HG03139 (cell line): Measurements from ENCODE around the gene KATNB1.
A peak's percentile ranks its signal among the peaks of the same experiment; 100 is the strongest.
"Not testable (repeated sequence)": the region's sequence is repeated elsewhere in the genome, so short reads cannot be mapped to it uniquely, and the experiment has no call there.

Experiments
- ATAC-seq: cut with Tn5 transposase; IDR thresholded peaks from one replicate; pipeline ENCODE4 v1.9.1; 2021; ENCODE audit not compliant: unreplicated experiment

The KATNB1 gene

DNA sequence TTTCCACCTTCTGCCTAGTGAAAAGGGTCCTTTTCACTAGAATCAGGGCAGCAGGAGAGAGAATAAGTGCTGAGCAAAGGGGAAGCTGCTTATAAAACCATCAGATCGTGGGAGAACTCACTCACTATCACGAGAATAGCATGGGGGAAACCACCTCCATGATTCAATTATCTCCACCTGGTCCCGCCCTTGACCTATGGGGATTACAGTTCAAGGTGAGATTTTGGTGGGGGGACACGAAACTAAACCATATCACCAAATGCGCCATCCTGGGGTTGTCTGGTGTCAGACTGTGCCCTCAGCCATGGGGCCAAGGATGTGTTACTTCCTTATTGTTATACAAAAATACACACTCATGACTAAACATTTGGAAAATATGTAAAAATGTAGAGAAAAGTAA, 10.4 kb upstream of the KATNB1 start:
- ATAC-seq: no peak

GRCh38 chr16:57725554-57725953, 10.0 kb upstream of the KATNB1 start:
- no peak for ATAC-seq

DNA sequence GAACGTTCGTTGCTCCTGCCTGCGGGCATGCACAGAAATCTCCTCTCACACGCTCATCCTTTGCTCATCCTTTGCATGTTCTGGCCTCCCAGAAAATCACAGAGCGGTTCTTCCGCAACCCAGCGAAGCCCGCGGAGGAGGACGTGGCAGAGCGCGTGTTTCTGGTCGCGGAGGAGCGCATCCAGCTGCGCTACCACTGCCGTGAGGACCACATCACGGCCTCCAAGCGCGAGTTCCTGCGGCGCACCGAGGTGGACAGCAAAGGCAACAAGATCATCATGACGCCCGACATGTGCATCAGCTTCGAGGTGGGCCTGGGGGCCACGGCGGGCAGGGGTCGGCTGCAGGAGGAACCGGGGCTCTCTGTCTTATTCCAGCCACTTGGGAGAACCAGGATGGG, 9.6 kb upstream of the KATNB1 start:
- no peak for ATAC-seq

GRCh38 chr16:57726433-57726947, 9.1 kb upstream of the KATNB1 start:
- ATAC-seq: no peak

- ATAC-seq: no peak
These were observed 8.0 kb upstream of the KATNB1 start for GRCh38 chr16:57727610-57728009.

GRCh38 chr16:57728336-57729181, 7.0 kb upstream of the KATNB1 start:
- ATAC-seq: no peak

- no peak for ATAC-seq
These were observed 6.4 kb upstream of the KATNB1 start for GRCh38 chr16:57729182-57729484.

GRCh38 chr16:57729852-57730251, 5.7 kb upstream of the KATNB1 start:
- not testable (repeated sequence) for ATAC-seq

DNA sequence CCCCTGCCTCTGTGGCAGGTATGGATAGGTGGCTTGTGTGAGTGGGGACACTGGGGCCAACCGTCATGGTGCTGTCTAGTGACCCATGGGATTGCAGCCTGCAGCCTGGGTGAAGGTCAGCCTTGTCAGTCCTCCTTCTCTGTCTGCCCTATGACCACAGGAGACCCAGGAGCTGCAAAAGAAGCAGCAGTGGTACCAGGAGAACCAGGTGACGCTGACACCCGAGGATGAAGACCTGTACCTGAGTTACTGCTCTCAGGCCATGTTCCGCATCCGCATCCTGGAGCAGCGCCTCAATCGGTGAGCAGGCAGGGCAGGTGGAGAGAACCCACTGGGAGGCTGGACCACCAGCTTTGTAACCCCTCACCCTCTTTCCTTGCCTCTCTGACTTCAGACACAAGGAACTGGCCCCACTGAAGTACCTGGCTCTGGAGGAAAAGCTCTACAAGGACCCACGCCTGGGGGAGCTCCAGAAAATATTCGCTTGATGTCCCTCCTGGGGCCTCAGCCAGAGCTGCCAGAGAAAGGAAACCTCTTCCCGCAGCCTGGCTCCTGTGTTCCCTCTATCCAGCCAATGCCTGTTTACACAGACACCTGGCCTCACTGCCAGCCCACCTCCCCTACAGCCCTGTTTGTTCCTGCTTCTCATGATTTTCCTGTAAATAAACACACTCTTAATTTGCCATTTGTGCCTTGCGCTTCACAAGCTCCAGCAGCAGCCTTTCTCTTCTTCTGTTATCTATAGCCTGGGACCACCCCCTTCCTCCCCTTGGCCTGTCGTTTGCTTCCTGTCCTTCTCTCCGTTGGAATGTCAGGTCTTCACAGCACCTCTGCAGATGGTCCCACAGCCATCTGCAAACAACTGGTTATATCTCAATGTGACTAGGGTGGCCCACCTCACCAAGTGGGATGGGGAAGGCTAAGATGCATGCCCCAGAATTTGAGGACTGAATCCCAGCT, 4.5 kb upstream of the KATNB1 start:
- ATAC-seq: no peak

- no peak for ATAC-seq
These were observed 3.5 kb upstream of the KATNB1 start for GRCh38 chr16:57732037-57732436.

DNA sequence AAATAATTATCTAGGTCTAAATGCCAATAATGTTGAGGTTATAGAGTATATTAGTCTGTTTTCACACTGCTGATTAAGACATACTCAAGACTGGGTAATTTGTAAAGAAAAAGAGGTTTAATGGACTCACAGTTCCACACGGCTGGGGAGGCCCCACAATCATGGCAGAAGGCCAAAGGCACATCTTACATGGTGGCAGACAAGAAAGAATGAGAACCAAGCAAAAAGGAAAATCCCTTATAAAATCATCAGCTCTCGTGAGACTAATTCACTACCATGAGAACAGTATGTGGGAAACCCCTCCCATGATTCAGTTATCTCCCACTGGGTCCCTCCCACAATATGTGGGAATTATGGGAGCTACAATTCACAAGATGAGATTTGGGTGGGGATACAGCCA, 2.9 kb upstream of the KATNB1 start:
- ATAC-seq: no peak

- ATAC-seq: no peak
These were observed 1.2 kb upstream of the KATNB1 start for GRCh38 chr16:57734308-57734924.

DNA sequence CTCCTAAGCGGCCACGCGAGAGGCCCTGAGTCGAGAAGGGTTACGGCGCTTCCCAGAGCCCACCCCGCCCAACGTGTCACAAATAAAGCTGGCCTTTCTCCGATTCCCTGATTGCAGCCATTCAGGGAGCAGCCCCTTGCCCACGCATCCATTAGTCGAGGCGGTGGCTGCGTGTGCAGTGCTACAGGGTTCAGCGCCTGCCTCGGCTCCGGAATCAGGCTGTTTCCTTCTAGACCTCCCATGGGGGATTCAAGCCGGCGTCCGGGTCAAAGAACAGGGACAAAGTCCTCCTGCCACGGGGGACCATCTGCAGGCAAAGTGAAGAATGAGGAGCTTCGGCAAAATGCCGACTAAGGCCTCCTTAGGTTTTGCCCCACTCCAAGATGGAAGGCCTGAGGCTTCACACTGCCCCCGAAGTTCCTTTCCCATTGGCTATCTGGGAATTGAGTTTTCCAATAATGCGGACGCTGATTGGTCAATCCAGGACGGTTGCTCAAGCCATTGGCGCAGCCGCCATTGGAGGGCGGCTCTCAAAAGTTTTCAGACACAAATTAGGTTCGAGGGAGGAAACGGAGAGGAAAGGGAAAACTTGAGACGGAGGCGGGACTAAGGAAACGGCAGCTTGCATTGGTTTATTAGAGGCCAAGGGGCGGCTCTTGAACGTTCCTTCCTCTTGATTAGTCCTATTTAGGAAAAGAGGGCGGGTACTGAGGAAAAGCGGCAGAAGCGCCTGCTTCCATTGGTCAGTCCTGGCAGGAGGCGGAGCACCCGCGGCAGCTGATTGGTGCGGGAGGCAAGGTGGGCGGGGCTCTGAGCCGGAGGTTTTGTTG, 430 bp upstream of the KATNB1 start:
- ATAC-seq: peak; percentile 86

GRCh38 chr16:57736419-57737351, 1.1 kb downstream of the KATNB1 start:
- ATAC-seq: no peak

DNA sequence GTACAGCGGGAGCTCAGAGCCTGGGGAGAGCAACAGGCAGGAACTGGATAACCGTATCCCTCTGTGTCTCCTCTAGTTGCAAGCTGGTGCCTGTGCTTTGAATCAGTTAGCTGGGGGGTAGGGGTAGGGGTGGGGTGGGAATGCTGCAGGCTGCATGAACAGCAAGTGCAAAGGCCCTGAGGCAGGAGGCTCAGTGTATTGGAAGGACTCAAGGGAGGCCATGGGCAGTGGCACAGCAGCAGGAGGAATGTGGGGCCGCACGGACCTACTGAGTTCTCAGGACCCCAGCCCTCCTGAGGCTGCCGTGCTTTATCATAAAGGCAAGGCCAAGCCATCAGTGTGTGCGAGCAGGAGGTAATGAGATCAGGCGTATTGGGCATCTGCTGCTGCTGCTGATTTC, 3.3 kb downstream of the KATNB1 start:
- ATAC-seq: no peak

- ATAC-seq: no peak
These were observed 4.3 kb downstream of the KATNB1 start for GRCh38 chr16:57739756-57740422.

DNA sequence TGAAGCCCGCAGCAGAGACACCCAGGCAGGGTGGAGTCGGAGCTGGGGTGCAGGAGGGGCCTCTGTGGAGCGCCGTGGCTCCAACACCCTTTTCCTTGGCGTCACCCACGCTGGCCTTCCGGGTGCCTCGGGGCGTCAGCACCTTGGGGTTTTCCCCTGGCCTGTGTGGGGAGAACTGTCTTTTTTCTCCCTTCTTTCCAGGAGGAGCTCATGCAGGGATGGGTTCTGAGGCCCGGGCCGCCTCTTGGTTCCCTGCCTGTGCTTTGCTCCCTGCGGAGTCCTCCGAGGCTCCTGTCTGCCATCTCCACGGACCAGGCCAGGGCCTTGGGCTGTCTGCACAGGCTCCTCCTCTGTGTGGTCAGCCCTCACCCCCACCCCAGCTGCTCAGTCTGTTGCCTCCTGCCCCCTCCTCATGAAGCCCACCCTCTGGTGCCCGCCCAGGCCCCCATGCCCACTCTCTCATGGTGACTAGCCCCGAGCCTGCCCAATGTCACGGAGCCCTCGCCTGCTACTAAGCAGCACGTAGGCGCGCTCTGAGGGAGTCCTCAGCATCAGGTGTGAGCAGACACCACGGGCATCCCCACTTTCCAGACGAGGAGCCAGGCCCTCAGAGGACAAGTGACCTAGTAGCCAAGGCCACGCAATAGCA, 5.0 kb downstream of the KATNB1 start:
- ATAC-seq: no peak

GRCh38 chr16:57741660-57742191, 6.2 kb downstream of the KATNB1 start:
- no peak for ATAC-seq
